ENCODE measurements around the gene EVC.

EVC gene

DNA sequence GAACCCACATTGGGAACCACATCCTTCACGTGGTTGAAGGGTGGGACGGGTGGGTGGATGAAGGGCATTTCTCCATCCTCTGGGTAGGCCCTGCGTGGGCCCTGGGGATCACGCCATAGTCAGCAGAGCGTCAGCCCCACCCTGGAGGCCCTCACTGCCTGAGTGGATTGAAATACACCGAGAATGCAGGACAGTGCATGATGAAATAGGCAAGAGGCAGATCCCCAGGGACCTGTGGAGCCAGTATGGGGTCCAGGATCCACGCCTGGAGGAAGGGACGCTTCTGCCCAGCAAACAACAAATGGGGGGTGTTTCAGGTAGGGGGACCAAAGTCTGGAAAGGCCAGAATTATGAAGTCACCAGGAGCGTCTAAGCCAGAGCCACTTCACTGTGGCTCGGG, 19.4 kb downstream of the EVC start:
- no peak for DNase-seq (ENCODE audit: low read depth in 4 of 4, low spot score in 1 of 4)

DNA sequence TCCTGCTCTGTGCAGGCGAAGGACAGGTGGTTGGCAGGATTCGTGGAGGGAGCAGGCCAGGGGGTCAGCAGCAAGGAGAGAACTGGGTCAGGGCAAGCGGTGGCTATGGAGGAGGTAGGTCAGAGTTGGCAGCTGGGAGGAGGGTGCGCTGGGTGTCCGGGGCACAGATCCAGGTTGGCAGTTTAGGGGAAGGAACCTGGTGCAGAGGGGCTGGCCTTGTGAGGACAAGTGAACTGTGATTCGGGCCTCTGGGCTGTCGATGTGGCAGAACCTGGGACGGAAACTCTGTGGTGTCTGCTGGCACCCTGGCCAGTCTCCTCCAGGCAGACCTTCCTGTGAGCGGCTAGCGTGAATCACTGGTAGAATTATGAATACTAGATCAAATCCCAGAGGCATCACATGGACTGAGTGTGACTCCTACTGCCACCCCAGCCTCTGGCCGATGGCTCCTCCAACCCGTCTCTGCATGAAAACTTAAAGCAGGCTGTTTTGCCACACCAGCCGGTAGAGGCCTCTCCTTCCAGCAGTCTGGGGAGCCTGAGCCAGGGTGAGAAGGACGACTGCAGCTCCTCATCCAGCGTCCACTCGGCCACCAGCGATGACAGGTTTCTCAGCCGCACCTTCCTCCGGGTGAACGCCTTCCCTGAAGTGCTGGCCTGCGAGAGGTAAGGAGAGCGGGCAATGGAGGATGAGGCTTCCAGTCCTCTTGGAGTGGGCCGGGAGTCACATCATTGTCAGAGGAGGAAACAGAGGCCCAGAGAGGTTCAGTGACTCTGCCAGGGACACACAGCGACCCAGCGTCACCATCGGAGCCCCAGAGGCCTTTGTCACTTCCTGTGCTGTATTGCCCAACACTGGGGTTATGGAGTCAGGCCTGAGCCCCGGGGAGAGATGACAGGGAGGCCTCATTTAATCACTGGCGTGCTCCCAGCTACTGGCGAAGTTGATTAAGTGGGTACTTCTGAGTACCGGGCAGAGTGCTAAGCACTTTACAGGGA, 20.3 kb downstream of the EVC start:
- no peak for DNase-seq (ENCODE audit: low read depth in 4 of 4, low spot score in 1 of 4)

DNA sequence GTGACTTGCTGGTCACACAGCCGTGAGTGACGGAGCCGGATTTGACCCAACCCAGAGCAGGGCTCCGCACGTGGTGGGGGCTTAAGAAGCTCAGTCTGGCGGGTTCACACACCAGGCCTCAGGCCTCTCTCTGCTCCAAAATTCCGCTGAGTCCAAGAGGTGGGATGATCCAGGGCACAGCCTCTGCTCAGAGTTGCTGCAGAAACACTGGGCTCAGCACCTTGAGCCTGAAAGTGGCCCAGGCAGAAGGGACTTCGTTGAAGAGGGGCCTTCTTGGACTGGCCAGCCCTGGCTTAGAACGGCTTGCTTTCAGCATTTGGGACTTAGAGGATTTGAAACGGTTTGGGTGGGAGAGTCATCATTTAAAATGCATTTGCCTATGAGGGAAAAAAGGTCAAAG, 21.2 kb downstream of the EVC start:
- DNase-seq (ENCODE audit: low read depth in 4 of 4, low spot score in 1 of 4) = no peak

GRCh38 chr4:5734853-5735252, 23.9 kb downstream of the EVC start:
- DNase-seq (ENCODE audit: low read depth in 4 of 4, low spot score in 1 of 4) = no peak

GRCh38 chr4:5735463-5735862, 24.5 kb downstream of the EVC start:
- no peak for DNase-seq (ENCODE audit: low read depth in 4 of 4, low spot score in 1 of 4)

DNA sequence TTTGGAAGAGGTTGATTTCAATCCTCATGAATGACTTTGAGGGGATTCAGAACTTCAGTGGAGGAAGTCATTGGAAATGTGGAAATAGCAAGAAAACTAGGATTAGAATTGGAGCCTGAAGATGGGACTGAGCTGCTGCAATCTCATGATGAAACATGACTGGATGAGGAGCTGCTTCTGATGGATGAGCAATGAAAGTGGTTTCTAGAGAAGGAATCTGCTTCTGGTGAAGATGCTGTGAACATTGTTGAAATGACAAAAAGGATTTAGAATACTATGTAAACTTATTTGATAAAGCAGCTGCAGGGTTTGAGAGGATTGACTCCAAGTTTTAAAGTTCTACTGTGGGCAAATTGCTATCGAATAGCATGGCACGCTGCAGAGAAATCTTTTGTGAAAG, 27.1 kb downstream of the EVC start:
- DNase-seq (ENCODE audit: low read depth in 4 of 4, low spot score in 1 of 4) = no peak

DNA sequence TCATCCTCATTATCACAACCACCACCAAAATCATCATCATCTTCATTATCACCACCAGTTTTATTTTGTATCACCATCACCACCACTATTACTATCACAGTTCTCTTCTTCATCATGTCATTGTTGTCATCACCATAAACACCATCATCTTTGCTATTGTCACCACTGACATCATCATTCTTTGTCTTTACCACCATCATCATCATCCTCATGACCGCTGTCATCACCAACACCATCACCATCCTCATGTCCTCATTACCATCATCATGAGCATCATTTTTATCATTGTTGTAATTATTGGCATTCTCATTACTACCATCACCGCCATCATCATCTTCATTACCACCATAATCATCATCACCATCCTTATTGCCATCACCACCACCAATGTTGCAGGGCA, 31.4 kb downstream of the EVC start:
- no peak for DNase-seq (ENCODE audit: low read depth in 4 of 4, low spot score in 1 of 4)

- no peak for DNase-seq (ENCODE audit: low read depth in 4 of 4, low spot score in 1 of 4)
These were observed 32.0 kb downstream of the EVC start for GRCh38 chr4:5742968-5743367.

- no peak for DNase-seq (ENCODE audit: low read depth in 4 of 4, low spot score in 1 of 4)
These were observed 35.2 kb downstream of the EVC start for GRCh38 chr4:5746250-5746649.

DNA sequence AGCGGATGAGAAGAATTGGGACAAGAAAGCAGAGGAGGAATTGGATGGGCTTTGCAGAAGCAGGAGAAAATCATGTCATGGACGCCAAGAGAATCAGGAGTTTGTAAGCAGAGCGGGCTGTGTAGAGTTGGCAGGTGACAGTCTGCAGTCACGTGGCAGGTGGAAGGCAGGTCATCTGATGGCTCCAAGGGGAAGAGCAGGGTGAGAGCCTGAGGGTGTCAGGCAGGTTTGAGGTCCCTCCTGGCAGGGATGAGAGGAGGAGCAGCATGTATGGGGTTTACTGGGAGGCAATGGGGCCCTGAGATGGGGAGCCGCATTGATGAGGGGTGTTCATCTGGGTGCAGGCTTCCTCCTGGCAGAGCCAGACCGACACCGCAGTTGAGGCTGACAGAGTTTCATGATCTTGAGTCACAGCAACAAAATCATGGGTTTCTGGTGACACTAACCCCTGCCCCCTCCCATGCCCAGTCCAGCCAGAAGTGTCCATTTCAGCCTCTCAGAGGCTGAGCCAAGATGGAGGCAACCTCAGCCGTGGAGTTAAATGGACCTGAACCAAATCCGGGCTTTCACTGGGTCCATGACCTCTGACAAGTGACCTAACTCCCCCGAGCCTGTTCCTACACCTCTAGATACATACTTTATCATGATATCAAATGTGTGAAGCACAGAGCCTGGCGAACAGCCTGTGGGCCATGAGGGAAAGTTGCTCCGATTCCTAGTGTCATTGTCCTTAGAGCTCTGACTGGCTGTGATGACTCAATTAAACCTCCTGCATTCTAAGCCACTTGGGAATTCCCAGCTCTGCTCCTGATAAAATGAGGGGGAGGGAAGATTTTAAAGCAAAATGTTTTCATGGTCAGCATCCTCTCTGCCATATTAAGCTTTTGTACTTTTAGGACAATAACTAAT, 36.1 kb downstream of the EVC start:
- DNase-seq (ENCODE audit: low read depth in 4 of 4, low spot score in 1 of 4) = no peak

- DNase-seq (ENCODE audit: low read depth in 4 of 4, low spot score in 1 of 4) = no peak
These were observed 36.9 kb downstream of the EVC start for GRCh38 chr4:5747738-5748375.

- DNase-seq (ENCODE audit: low read depth in 4 of 4, low spot score in 1 of 4) = no peak
These were observed 38.6 kb downstream of the EVC start for GRCh38 chr4:5749568-5749967.

DNA sequence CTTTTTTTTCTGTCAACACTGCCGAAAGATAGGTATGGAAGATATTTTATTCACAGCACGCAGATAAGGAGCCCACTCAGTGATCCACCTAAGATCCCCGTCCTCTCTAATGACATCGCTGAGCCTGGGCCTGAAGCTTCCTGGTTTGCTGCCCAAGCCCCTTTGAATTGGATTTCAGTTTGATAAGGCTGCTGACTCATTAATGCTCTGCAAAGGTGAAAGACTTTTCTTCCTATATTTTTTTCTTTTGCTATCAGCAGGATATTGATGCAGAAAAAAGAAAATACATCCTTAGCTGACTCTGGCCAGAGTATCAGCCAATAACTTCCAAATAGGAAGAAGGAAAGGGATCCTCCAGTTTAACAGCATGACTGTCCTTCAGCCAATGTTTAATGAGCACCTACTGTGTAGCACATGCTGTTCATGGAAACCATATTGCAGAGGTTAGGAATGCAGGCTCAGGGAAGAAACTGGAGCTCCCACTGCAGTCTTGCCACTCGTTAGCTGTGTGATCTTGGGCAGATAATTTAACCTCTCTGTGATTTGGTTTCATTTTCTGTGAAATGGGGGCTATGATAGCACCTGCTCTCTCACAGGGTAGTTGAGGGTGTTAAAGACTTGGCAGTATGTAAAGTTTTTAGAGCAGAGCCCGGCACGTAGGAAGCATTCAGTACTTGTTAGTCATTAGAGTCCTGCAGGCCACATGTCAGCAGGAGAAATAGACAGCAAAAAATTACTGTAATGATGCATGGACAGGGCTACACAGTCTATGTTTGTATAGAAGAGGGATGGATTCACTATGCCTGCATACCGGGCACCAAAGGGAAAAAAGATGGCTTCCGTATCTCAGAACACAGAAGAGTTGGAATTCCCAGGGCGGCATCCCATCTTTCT, 39.3 kb downstream of the EVC start:
- DNase-seq (ENCODE audit: low read depth in 4 of 4, low spot score in 1 of 4) = no peak

- no peak for DNase-seq (ENCODE audit: low read depth in 4 of 4, low spot score in 1 of 4)
These were observed 40.1 kb downstream of the EVC start for GRCh38 chr4:5750946-5751665.

- DNase-seq (ENCODE audit: low read depth in 4 of 4, low spot score in 1 of 4) = no peak
These were observed 40.8 kb downstream of the EVC start for GRCh38 chr4:5751666-5752375.

DNA sequence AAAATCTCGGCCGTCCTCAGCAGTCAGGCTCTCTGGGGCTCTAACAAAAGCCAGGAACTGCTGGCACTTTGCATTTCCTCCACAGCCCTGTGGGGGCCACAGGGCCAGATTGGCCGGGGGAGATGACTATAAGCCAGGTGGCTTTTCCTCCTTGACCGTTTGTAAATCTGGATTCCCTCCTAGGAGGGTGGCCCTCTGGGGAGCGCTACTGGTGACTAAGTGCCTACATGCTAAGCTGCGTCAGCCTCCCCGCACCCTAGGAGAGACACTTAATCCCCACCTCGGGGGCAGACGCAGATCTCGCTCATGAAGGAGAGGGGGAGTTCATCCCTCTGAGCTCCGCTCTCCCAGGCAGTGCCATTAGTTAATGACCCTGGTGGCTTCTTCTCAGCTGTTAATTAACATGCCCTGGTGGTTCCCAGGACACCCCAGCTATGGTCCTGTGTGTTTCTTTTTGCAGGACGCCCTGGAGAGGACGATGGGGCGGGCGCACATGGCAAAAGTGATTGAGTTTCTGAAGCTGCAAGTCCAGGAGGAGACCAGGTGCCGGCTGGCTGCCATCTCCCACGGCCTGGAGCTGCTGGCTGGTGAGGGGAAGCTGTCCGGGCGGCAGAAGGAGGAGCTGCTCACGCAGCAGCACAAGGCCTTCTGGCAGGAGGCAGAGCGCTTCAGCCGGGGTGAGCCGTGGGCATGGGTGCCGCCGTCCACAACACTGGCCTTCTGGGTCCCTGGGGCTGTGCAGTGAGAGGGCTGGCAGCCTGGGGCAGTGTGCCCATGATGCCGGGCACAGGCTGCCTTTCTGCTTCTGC, 41.6 kb downstream of the EVC start:
- no peak for DNase-seq (ENCODE audit: low read depth in 4 of 4, low spot score in 1 of 4)

- DNase-seq (ENCODE audit: low read depth in 4 of 4, low spot score in 1 of 4) = no peak
These were observed 42.4 kb downstream of the EVC start for GRCh38 chr4:5753366-5753765.

DNA sequence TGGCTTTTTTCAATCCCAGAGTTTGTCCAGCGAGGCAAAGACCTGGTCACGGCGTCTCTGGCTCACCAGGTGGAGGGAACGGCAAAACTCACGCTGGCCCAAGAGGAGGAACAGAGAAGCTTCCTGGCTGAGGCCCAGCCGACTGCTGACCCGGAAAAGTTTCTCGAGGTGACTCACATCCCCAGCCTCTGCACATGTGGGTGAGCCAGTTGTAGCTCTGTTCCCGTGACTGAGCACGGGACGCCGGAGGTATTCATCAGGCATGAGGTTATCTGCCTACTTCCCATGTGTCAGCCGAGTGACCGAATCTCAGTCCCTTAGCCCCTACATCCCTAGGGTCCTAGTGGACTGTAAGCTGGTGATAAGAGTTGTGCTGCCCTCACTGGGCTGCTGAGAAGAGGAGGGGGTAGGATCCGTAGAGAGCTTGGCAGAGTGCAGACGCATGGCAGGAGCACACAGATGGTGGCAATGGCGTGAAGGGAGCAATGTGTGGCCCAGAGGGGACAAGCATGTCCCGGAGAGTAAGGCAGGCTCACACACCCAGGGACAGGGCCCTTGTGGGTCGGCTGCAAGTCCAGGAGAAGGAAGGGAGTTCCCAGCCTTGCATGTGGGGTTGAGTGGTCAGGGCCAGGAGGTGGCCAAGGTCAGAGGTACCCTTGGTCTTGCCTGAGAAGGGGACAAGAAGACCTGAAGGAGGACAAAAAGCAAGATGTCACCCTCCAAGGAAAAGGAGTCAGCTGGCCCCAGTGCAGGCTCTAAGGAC, 42.9 kb downstream of the EVC start:
- DNase-seq (ENCODE audit: low read depth in 4 of 4, low spot score in 1 of 4) = no peak
